Hematopoietic multipotent progenitor cell (in vitro differentiated cells): ENCODE results near the gene SLC10A3. TPM values are rescaled to one million over a fixed set of nuclear protein-coding genes. Genes with fewer than 3 reads are reported as not detected.

Experiments
- DNase-seq, 3 donors: peaks; one replicate each; pipeline ENCODE4 v3.0.0-alpha.2; 2011 to 2015; ENCODE audit warnings: low read depth in 2 of 3, low spot score in 2 of 3
- total RNA-seq: library from RNA; depleted of rRNA; stranded (reverse); fragments of >200 nt; gene quantifications from one replicate; pipeline ENCODE4 v1.2.3, GENCODE V29; 2012

SLC10A3 gene
- total RNA-seq, 1 donor = 37.2 TPM

DNA sequence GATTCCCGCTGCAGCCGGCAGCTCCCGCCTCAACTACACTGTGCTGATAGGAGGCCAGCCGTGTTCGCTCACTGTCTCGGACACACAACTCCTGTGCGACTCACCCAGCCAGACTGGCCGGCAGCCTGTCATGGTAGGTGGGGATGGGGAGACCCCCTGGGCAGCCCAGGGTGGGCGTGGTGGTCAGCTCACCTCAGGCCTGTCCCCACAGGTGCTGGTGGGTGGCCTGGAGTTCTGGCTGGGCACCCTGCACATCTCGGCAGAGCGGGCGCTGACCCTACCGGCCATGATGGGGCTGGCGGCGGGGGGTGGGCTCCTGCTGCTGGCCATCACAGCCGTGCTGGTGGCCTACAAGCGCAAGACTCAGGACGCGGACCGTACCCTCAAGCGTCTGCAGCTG lies 22.9 kb downstream of the SLC10A3 start:
- DNase-seq = no peak

- DNase-seq = no peak
Measured at GRCh38 chrX:154466907-154467306, 23.5 kb downstream of the SLC10A3 start.

- DNase-seq = no peak
Measured at GRCh38 chrX:154466036-154466435, 24.4 kb downstream of the SLC10A3 start.

DNA sequence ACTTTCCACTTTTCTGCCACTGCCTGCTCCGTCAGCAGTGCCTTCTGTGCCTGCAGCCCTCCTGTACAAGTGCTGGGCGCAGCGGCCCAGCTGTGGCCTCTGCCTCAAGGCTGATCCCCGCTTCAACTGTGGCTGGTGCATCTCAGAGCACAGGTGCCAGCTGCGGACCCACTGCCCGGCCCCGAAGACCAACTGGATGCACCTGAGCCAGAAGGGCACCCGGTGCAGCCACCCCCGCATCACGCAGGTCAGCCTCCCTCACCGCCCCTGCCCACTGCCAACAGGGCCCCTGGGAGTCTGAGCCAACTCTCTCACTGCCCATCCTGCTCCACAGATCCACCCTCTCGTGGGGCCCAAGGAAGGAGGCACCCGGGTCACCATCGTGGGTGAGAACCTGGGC lies 24.8 kb downstream of the SLC10A3 start:
- DNase-seq = no peak

DNA sequence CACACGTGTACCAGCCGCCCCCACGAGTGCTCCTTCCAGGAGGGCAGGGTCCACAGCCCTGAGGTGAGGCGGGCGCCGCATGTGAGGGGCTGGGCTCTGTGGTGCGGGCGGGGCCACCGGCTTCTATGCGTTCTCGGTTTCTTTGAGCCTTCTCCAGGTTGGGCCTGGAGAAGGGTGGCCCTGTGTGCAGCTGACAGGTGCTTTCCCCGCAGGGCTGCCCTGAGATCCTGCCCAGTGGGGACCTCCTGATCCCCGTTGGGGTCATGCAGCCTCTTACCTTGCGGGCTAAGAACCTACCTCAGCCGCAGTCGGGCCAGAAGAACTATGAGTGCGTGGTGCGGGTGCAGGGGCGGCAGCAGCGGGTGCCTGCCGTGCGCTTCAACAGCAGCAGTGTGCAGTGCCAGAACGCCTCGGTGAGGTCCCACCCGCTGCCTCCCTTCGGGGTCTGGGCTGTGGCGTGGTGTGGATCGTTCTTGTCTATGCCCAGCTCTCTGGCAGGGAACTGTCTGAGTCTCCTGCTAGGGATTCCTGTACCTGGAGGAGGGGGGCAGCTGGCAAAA lies 25.5 kb downstream of the SLC10A3 start:
- DNase-seq = no peak

- no peak for DNase-seq
Measured at GRCh38 chrX:154463611-154464220, 26.7 kb downstream of the SLC10A3 start.

GRCh38 chrX:154462396-154462795 lies 28.0 kb downstream of the SLC10A3 start:
- DNase-seq = no peak

DNA sequence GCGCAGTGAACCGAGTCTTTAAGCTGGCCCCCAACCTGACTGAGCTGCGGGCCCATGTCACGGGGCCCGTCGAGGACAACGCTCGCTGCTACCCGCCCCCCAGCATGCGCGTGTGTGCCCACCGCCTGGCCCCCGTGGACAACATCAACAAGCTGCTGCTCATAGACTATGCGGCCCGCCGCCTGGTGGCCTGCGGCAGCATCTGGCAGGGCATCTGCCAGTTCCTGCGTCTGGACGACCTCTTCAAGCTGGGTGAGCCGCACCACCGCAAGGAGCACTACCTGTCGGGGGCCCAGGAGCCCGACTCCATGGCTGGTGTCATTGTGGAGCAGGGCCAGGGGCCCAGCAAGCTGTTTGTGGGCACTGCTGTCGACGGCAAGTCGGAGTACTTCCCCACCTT lies 30.1 kb downstream of the SLC10A3 start:
- DNase-seq = no peak

DNA sequence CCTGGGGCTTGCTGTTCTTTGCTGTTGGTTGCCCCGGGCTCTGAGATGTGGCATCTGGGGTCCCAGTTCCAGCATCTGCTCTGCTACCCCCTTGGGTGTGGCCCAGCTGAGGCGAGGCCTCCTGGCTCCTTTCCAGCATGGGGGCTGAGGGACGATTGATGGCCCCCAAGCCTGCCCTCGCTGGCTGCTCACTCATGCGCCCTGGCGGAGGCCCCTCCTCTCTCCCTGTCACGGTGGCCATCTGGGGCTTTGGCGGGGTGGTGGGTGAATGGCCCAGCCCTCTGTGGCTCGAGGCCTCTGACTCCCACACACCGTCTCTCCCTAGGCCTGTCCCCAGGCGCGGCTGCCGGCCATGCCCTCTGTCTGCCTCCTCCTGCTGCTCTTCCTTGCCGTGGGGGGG lies 30.6 kb downstream of the SLC10A3 start:
- DNase-seq = no peak

DNA sequence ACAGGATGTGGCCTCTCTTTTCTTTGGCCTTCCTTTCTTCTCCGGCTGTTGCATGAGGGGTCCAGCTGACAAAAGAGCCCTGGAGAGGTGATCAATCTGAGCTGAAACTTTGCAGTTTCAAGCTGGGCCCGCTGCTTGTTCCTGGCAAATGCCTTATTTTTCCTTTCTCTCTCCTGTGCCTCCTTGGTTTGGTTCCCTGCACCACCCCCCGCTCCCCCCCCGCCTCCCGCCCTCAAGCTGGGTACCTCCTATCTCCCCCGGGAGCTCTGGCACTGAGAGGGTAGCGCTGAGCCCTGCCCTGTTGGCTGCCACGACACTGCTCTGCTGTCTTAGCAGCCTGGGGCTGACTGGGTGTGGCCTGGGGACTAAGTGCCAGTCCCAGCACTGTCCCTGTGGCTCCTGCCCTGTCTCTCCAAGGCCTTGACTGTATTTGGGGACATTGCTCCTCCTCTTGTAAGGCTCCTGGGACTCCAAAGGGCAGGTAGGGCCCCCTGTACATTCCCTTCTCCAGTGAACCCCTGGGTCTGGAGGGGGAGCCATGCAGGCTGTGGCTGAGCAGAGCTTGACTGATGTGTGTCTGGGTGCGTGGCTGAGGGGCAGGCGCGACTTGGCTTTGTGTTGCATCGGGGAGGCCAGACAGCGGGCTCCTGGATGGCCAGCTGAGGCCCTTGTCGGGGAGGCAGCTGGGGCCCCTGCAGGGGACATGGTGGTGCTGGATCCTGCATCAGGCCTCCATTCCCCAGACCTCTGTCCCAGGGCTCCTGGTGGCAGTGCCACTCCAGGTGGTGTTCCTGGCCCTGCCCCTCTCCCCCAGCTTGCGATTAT lies 31.3 kb downstream of the SLC10A3 start:
- DNase-seq = no peak

GRCh38 chrX:154458116-154458953 lies 32.1 kb downstream of the SLC10A3 start, which contains the start of gene PLXNA3:
TSS of gene PLXNA3 (plus strand) at chrX:154458281. CDS start at chrX:154460184, 1,903 bp downstream.
- DNase-seq = peak; percentile 41 to 46 (median 44)

DNA sequence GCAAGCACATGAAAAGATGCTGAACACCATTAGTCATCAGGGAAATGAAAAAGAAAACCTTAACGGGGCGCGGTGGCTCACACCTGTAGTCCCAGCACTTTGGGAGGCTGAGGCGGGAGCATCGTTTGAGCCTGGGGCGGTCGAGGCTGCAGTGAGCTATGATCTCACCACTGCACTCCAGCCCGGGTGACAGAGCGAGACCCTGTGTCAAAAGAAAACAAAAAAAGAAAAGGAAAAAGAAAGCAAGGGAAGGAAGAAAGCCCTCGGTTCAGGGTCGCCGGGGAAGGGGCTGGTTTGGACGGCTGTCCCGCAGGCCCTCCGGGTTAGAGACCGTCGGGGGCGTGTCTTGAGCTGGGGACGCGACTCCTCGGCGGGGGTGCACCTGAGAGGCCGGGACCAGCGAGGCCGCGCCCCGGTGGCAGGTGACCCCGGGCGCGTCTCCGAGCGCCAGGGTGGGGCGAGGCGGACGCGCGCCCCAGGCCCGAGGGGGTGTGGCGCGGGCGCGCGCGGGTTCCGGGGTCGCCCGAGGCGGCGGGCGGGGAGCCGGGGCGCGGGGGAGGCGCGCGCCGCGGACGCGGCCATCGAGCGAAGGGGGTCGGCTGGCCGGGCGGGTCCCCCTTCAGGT lies 32.8 kb downstream of the SLC10A3 start:
- peak in 2 of 3 donors; percentile 12 to 41 for DNase-seq

- no peak for DNase-seq
Measured at GRCh38 chrX:154452823-154453222, 37.6 kb downstream of the SLC10A3 start.

DNA sequence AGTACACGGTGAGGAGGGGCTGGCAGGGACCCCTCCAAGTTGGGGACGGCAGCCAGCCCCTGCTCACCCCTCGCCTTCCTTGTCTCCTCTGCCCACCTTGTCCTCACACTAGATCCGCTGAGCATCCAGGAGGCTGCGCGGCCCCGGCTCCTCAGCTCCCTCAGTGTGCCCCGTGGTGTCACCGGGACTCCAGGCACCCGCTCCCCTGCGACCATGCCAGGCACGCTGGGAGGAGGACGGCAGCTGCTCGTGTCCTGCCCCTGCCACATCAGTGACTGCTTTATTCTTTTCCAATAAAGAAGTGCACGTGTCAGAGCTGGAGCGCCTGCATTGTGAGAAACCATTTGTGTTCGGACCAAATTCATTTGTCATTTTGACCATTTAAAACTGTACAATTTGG lies 40.1 kb downstream of the SLC10A3 start:
- DNase-seq = no peak

GRCh38 chrX:154449618-154450017 lies 40.8 kb downstream of the SLC10A3 start:
- DNase-seq = no peak

DNA sequence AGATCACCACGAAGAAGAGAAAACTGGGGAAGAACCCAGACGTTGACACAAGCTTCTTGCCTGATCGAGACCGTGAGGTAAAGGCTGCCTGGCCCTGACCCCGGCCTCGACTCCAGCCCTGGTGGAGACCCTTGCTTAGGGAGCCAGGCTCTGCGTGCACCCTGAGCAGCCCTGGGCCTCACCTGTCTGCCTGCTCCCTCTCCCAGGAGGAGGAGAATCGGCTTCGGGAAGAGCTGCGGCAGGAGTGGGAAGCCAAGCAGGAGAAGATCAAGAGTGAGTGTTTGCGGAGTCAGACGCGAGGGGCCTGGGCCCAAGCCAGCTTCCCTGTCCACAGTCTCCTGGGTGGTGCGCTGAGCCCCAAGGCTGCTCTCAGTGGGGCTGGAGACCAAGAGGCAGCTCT lies 41.9 kb downstream of the SLC10A3 start:
- DNase-seq = no peak

DNA sequence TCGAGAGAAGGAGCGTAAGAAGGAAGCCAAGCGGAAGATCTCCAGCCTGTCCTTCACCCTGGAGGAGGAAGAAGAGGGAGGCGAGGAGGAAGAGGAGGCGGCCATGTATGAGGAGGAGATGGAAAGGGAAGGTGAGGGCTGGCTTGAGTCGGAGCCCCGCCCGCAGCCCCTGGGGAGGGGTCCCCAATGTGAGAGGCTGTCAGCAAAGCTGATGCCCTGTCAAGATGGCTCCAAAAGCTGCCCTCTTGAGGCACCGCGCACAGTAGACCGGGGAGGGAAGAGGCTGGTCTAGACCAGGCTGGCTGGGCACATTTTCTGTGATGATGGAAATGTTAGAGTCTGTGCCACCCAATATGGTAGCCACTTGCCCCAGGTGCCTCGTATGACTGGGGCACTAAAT lies 44.0 kb downstream of the SLC10A3 start:
- DNase-seq = no peak

DNA sequence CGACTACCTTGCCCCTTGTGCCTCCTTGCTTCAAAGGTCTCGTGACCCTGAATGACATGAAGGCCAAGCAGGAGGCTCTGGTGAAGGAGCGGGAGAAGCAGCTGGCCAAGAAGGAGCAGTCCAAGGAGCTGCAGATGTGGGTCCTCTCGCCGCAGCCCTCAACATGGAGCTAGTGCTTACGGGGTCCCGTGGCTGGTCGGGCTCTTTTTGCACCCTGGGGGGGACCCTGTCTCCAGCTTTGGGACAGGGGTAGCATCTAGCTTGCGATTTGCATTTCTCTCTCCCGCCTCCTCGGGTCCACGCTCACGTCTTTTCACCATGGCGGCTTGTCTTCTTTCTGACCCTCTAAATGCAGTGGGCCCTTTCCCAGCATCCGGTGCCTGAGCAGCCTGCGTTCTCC lies 44.7 kb downstream of the SLC10A3 start:
- no peak for DNase-seq

GRCh38 chrX:154444755-154445246 lies 45.6 kb downstream of the SLC10A3 start:
- no peak for DNase-seq

DNA sequence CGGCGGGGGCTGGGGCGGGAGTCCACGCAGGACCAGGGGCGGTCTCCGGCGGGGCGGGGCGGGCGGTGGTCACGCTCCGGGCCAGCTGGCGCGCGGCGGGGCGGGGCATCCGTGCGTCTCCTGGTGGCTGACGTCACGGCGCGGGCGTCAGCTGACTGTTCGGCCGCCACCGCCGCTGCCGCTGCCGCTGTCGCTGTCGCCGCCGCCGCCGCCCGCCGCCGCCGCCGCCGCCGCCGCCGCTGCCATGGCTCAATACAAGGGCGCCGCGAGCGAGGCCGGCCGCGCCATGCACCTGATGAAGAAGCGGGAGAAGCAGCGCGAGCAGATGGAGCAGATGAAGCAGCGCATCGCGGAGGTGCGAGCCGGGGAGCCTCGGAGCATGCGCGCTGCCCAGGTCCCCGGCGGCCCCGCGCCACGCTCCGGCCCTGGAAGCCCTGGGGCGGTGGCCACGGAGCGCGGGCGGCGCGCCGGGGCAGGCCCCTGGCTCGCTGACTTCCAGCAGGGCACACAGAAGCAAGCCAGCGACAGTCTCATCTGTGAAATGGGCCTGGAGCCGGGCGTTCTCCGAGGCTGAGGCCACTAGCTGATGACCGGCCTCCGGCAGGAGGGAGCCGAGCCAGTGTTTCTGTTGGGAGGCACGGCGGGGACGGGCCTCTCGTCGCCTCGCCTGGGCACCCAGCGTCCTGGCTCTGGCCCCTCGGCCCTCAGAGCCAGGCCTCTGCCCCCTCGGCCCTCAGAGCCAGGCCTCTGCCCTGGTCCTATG lies 46.3 kb downstream of the SLC10A3 start, which contains the start of gene FAM50A:
FAM50A (plus strand) TSS at position 150 of the 763 bp plus-strand sequence; CDS start at position 245, 95 bp downstream.
- peak in 1 of 3 donors; percentile 48 for DNase-seq
